ENCODE data around the gene F13A1. TPM values are rescaled to one million over a fixed set of nuclear protein-coding genes. Genes with fewer than 3 reads are reported as not detected.

The F13A1 gene
- total RNA-seq, 2 donors from 2014 or later = 122 to 371 TPM

- intact Hi-C loops (cut with DNase I) = no loop called here
- ATAC-seq = no peak
- DNase-seq = no peak
Measured at GRCh38 chr6:6152060-6152459, 168.4 kb downstream of the F13A1 start.

DNA sequence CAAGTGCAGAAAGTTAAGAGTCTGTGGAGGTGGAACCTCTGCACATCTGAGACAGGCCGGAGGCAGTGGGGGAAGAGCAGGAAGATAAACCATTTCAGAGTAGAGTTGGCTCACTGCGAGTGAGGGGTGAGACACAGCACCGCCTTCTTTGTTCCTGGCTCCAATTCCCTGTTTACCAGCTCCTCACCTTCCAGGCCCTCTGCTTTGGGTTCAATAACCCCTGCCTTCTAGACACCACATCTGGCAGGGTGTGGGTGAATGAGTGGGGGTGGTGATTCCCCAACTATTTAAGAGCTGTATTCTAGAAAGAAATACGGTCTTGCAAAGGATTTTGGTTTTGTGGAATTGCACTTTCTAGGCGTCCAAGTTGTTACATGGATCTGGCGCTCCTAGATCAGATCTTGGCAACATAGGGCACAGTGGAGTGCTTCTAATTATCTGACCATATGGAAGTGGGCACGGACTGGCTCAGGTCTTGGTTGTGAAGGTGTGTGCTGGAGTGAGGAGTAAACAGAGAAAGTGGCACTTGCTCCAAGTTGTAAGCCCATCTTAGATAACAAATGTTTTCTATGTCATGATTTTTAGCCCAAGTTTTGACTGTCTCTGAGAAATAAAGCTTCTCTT lies 172.2 kb downstream of the F13A1 start:
- ATAC-seq (no peak), DNase-seq (no peak)
- intact Hi-C loops (cut with DNase I) = no loop called here

GRCh38 chr6:6131492-6132109 lies 188.9 kb downstream of the F13A1 start:
- intact Hi-C loops (cut with DNase I) = no loop called here
- no peak for DNase-seq
- no peak for ATAC-seq

GRCh38 chr6:6125495-6125894 lies 195.0 kb downstream of the F13A1 start:
- ATAC-seq = no peak
- no peak for DNase-seq
- intact Hi-C loops (cut with DNase I) = no loop called here

DNA sequence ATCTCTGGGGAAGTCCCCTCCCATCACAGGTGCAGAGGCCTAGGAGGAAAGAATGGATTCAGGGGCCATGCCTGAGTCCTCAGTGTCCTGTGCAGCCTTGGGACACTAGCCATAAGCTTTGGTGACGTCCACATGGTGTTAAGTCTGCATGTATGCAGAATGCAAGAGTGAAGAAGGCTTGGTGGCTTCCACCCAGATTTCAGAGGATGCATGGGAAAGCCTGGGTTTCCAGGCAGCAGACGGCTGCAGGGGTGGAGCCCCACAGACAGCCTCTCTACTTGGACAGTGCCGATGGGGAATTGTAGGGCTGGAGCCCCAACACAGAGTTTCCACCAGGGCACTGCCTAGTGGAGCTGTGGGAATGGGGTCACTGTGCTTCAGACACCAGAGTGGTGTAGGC lies 196.7 kb downstream of the F13A1 start:
- intact Hi-C loops (cut with DNase I) = no loop called here
- no peak for ATAC-seq
- DNase-seq = no peak

GRCh38 chr6:6121943-6122342 lies 198.5 kb downstream of the F13A1 start:
- ATAC-seq (no peak), DNase-seq (no peak)
- intact Hi-C loops (cut with DNase I) = no loop called here

- ATAC-seq (no peak), DNase-seq (no peak)
- intact Hi-C loops (cut with DNase I) = no loop called here
Measured at GRCh38 chr6:6105472-6106036, 214.9 kb downstream of the F13A1 start.

Small RNAs within 50 kb of the gene (microRNA-seq; reads per million reads assigned to microRNA genes)
- gene MIR5683 (0 reads per million in 2 donors), gene MIR7853 (0 reads per million in 2 donors)

All from left cardiac atrium (tissue), 4 donors.